H9 (cell line): ENCODE measurements around the gene BMPER. TPM values are rescaled to one million over a fixed set of nuclear protein-coding genes. Genes with fewer than 3 reads are reported as not detected.

ENCODE experiments used
- DNase-seq: peaks from one replicate; pipeline ENCODE4 v3.0.0-alpha.2; 2017
- H2AFZ ChIP-seq: one replicate; pipeline ENCODE4 v1.6.1; 2013; ENCODE audit warnings: mild to moderate bottlenecking, low read length, control low read depth, moderate library complexity
- H2AK5ac ChIP-seq: 2 replicates; pipeline ENCODE4 v1.6.1; 2013; ENCODE audit warnings: low read length, control low read depth, mixed read lengths; ENCODE audit not compliant: insufficient read length
- H2BK120ac ChIP-seq: one replicate; pipeline ENCODE4 v1.6.1; 2013; ENCODE audit warnings: low read depth, mild to moderate bottlenecking, low read length, control low read depth, inconsistent platforms; ENCODE audit not compliant: poor library complexity, severe bottlenecking
- H2BK12ac ChIP-seq: 2 replicates; pipeline ENCODE4 v1.6.1; 2013; ENCODE audit warnings: low read length, control low read depth, mixed read lengths, low read depth; ENCODE audit not compliant: insufficient read length
- H2BK15ac ChIP-seq: 2 replicates; pipeline ENCODE4 v1.6.1; 2013; ENCODE audit warnings: low read depth, low read length, control low read depth
- H2BK20ac ChIP-seq: one replicate; pipeline ENCODE4 v1.6.1; 2013; ENCODE audit warnings: low read depth, mild to moderate bottlenecking, low read length, control low read depth, inconsistent platforms; ENCODE audit not compliant: poor library complexity, severe bottlenecking
- H2BK5ac ChIP-seq: 2 replicates; pipeline ENCODE4 v1.6.1; 2013; ENCODE audit warnings: low read length, control low read depth, mixed read lengths; ENCODE audit not compliant: insufficient read length
- H3K14ac ChIP-seq: 2 replicates; pipeline ENCODE4 v1.6.1; 2013; ENCODE audit warnings: low read length, control low read depth; ENCODE audit not compliant: insufficient read depth
- H3K18ac ChIP-seq: 2 replicates; pipeline ENCODE4 v1.6.1; 2013; ENCODE audit warnings: low read depth, mild to moderate bottlenecking, mixed read lengths, low read length, control low read depth; ENCODE audit not compliant: insufficient read length
- H3K23ac ChIP-seq: 2 replicates; pipeline ENCODE4 v1.6.1; 2013; ENCODE audit warnings: low read length, control low read depth, mixed read lengths, low read depth; ENCODE audit not compliant: insufficient read length
- H3K23me2 ChIP-seq: 2 replicates; pipeline ENCODE4 v1.6.1; 2013; ENCODE audit warnings: low read depth, mild to moderate bottlenecking, mixed read lengths, low read length, control low read depth; ENCODE audit not compliant: insufficient read length, poor library complexity, severe bottlenecking
- H3K27ac ChIP-seq: 2 replicates; pipeline ENCODE4 v1.5.1; 2013; ENCODE audit warnings: low read length, control low read depth, mixed read lengths, low read depth; ENCODE audit not compliant: insufficient read length
- H3K27me3 ChIP-seq: 2 replicates; pipeline ENCODE4 v1.6.1; 2013; ENCODE audit warnings: low read length, control low read depth, inconsistent platforms; ENCODE audit not compliant: insufficient read depth
- H3K4ac ChIP-seq: 2 replicates; pipeline ENCODE4 v1.6.1; 2013; ENCODE audit warnings: low read depth, mild to moderate bottlenecking, control low read depth, inconsistent platforms, low read length, moderate library complexity
- H3K4me1 ChIP-seq: 2 replicates; pipeline ENCODE4 v1.6.1; 2013; ENCODE audit warnings: low read length, control low read depth, inconsistent platforms; ENCODE audit not compliant: insufficient read depth
- H3K4me2 ChIP-seq: 2 replicates; pipeline ENCODE4 v1.6.1; 2013; ENCODE audit warnings: low read length, control low read depth, mixed read lengths; ENCODE audit not compliant: insufficient read length, insufficient read depth
- H3K56ac ChIP-seq: 2 replicates; pipeline ENCODE4 v1.6.1; 2013; ENCODE audit warnings: low read depth, mild to moderate bottlenecking, mixed read lengths, low read length, control low read depth; ENCODE audit not compliant: insufficient read length
- H3K79me1 ChIP-seq: 2 replicates; pipeline ENCODE4 v1.6.1; 2013; ENCODE audit warnings: low read depth, mild to moderate bottlenecking, moderate library complexity, low read length, control low read depth, inconsistent platforms; ENCODE audit not compliant: insufficient read depth, poor library complexity, severe bottlenecking
- H3K79me2 ChIP-seq: 2 replicates; pipeline ENCODE4 v1.6.1; 2013; ENCODE audit warnings: low read length, control low read depth, inconsistent platforms; ENCODE audit not compliant: insufficient read depth
- H3K9ac ChIP-seq: 2 replicates; pipeline ENCODE4 v1.6.1; 2013; ENCODE audit warnings: low read length, control low read depth, mixed read lengths; ENCODE audit not compliant: insufficient read length; ENCODE audit errors: extremely low read depth
- H3K9me3 ChIP-seq: one replicate; pipeline ENCODE4 v1.6.1; 2013; ENCODE audit warnings: low read depth, low read length, inconsistent platforms; ENCODE audit not compliant: control insufficient read depth
- H3T11ph ChIP-seq: one replicate; pipeline ENCODE4 v1.6.1; 2013; ENCODE audit warnings: mild to moderate bottlenecking, low read length, control low read depth, inconsistent platforms
- H4K20me1 ChIP-seq: one replicate; pipeline ENCODE4 v1.6.1; 2013; ENCODE audit not compliant: control insufficient read depth, insufficient read length, insufficient read depth
- H4K5ac ChIP-seq: 2 replicates; pipeline ENCODE4 v1.6.1; 2013; ENCODE audit warnings: low read depth, mild to moderate bottlenecking, mixed read lengths, low read length, control low read depth; ENCODE audit not compliant: insufficient read length
- H4K8ac ChIP-seq: replicated peaks from 2 replicates; pipeline ENCODE4 v1.6.1; 2013; ENCODE audit warnings: low read length, control low read depth, mixed read lengths, low read depth; ENCODE audit not compliant: insufficient read length
- H4K91ac ChIP-seq: 2 replicates; pipeline ENCODE4 v1.6.1; 2013; ENCODE audit warnings: low read depth, mild to moderate bottlenecking, moderate library complexity, mixed read lengths, low read length, control low read depth; ENCODE audit not compliant: insufficient read length
- H3K27ac Mint-ChIP-seq, 3 experiments: 2 replicates in 2 of 3; 3 replicates in 1 of 3; pipeline ENCODE4 v1.8.0; 2020 to 2021; ENCODE audit warnings: mixed read lengths in 3 of 3, mild to moderate bottlenecking in 1 of 3, moderate library complexity in 1 of 3
- H3K27me3 Mint-ChIP-seq: 2 replicates; pipeline ENCODE4 v1.8.0; 2021; ENCODE audit warnings: low read depth, mild to moderate bottlenecking, moderate library complexity, mixed read lengths
- H3K36me3 Mint-ChIP-seq, 3 experiments: 2 replicates in 2 of 3; 3 replicates in 1 of 3; pipeline ENCODE4 v1.8.0; 2020 to 2021; ENCODE audit warnings: low read depth in 3 of 3, mixed read lengths in 3 of 3; ENCODE audit not compliant: insufficient read depth in 1 of 3
- H3K4me1 Mint-ChIP-seq, 2 experiments: 2 replicates each; pipeline ENCODE4 v1.8.0; 2020; ENCODE audit warnings: mixed read lengths in 2 of 2
- H3K4me3 Mint-ChIP-seq, 2 experiments: 2 replicates in 1 of 2; 3 replicates in 1 of 2; pipeline ENCODE4 v1.8.0; 2020 to 2021; ENCODE audit warnings: mild to moderate bottlenecking in 2 of 2, mixed read lengths in 2 of 2, moderate library complexity in 1 of 2
- H3K9me3 Mint-ChIP-seq, 2 experiments: 2 replicates in 1 of 2; 3 replicates in 1 of 2; pipeline ENCODE4 v1.8.0; 2020; ENCODE audit warnings: mild to moderate bottlenecking in 2 of 2, mixed read lengths in 2 of 2, moderate library complexity in 1 of 2
- CTCF ChIP-seq: fragments of 200-600 bp; sonication (generic); conservative IDR thresholded peaks from 3 replicates; pipeline ENCODE4 v1.8.0; 2021; ENCODE audit warnings: antibody characterized with exemption, mild to moderate bottlenecking
- WGBS: extraction: QIAGEN DNeasy Blood & Tissue Kit; methylation state at CpG from one replicate; pipeline ENCODE4 v1.1.7; 2013; ENCODE audit warnings: missing lambda C conversion rate, low lambda C conversion rate, mixed read lengths; ENCODE audit not compliant: insufficient read length; ENCODE audit errors: extremely low coverage; 5-methylcytosine and 5-hydroxymethylcytosine counted together
- total RNA-seq: library from RNA; stranded (reverse); gene quantifications from 2 replicates; pipeline ENCODE4 v1.2.1, GENCODE V29; 2021

Gene BMPER
- total RNA-seq, 1 experiment from 2014 or later, result 0.20 TPM

GRCh38 chr7:33886149-33886623 lies 19.2 kb upstream of the BMPER start:
- Histone ChIP-seq H3K27ac (no peak overlapping the region), H3K18ac (no peak overlapping the region), H3T11ph (no peak overlapping the region), H2AK5ac (no peak overlapping the region), H3K4me1 (peaks cover 3% of the 10 kb centered on the region; the same call in 1 of the 2 replicates), H4K8ac (no peak overlapping the region), H3K14ac (no peak overlapping the region), H2AFZ (no peak overlapping the region), H3K9me3 (peaks cover 6% of the 10 kb centered on the region), H3K79me2 (no peaks in the 10 kb centered on the region), H2BK120ac (no peak overlapping the region), H4K5ac (no peak overlapping the region), H3K27me3 (no peaks in the 10 kb centered on the region), H2BK12ac (no peak overlapping the region), H2BK15ac (no peak overlapping the region), H3K9ac (no peak overlapping the region), H3K23ac (no peak overlapping the region), H3K56ac (no peak overlapping the region), H3K4me2 (no peak overlapping the region), H4K91ac (no peak overlapping the region), H3K79me1 (no peaks in the 10 kb centered on the region), H2BK20ac (no peak overlapping the region), H2BK5ac (no peak overlapping the region), H4K20me1 (no peaks in the 10 kb centered on the region), H3K4ac (no peak overlapping the region), H3K23me2 (no peaks in the 10 kb centered on the region)
- Mint-ChIP-seq H3K27me3 (peaks cover 8% of the 10 kb centered on the region), H3K9me3 (no peaks in the 10 kb centered on the region), H3K27ac (peak overlapping the region in 1 of 3 experiments; percentile 20; a peak in 2 of 7 replicates), H3K36me3 (no peaks in the 10 kb centered on the region; a peak in 1 of 7 replicates), H3K4me1 (peaks cover 19 to 25% of the 10 kb centered on the region in 2 experiments), H3K4me3 (no peak overlapping the region)
- WGBS, result no CpG with 5 or more reads among the region's 5 CpGs
- DNase-seq, result peak; percentile 87
- peak; percentile 74 for TF ChIP-seq CTCF
